ENCODE data around the gene RELB. TPM values are rescaled to one million over a fixed set of nuclear protein-coding genes. Genes with fewer than 3 reads are reported as not detected.
A peak's percentile ranks its signal among the peaks of the same experiment; 100 is the strongest.

Gene RELB
- total RNA-seq, 1 experiment from 2014 or later, result 15.2 TPM

DNA sequence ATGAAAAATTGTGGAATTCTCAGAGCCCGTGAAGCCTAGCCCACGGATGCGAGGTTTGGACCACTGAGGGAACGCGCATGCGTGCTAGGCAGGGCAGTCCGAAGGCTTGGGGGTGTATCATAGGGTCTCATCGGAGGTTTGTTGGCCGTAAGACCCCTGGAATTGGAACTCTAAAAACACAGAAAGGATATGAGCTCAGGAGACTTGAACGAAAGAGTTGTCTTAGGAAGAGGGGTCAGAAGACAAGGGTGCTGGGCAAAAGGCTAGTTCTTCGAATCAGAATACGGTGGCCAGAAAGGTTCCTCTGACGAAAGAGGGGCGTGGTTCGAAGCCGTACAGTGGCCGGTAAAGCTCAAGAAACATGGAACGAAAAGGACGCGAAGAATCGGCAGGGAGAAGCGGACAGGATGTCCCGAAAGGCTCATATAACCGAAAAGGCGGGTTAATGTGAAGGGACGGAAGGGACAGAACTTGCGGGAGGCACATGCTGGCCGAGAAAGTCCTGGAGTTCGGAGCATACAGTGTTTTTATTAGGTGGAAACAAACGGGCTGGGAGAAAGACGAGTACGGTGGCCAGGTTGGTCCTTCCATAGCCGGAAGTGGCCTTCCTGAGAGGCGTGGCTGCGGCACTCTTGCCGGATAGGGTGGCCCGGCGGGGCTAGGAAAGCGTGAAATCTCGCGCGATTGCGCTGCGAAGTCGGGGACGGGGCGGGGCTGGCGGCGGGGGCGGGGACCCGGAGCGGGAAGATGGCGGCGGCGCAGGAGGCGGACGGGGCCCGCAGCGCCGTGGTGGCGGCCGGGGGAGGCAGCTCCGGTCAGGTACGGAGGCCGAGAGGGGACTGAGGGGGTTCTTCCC, 46.4 kb upstream of the RELB start, which contains the start of gene CLPTM1:
TSS of gene CLPTM1 (plus strand) at position 732 of the 856 bp plus-strand sequence. CDS start at position 748, 16 bp downstream.
- intact Hi-C loops (cut with micrococcal nuclease), result no loop called here
- ChIA-PET POLR2A (ENCODE audit: unreplicated experiment) (interaction anchor here (0.7 kb wide), 1 partner anchor 183 kb away, joined by 3 read pairs; no protein-coding TSS in a partner anchor), CTCF (no interaction called here)
- ATAC-seq (peak; percentile 91), DNase-seq (peak; percentile 90)
- no peaks in the 10 kb centered on the region for H3K36me3 ChIP-seq (ENCODE audit: low read depth, low read length)
- TSS peak; percentile 95 for BruUV-seq (replicated peaks)
- TF ChIP-seq, protein P1, sequence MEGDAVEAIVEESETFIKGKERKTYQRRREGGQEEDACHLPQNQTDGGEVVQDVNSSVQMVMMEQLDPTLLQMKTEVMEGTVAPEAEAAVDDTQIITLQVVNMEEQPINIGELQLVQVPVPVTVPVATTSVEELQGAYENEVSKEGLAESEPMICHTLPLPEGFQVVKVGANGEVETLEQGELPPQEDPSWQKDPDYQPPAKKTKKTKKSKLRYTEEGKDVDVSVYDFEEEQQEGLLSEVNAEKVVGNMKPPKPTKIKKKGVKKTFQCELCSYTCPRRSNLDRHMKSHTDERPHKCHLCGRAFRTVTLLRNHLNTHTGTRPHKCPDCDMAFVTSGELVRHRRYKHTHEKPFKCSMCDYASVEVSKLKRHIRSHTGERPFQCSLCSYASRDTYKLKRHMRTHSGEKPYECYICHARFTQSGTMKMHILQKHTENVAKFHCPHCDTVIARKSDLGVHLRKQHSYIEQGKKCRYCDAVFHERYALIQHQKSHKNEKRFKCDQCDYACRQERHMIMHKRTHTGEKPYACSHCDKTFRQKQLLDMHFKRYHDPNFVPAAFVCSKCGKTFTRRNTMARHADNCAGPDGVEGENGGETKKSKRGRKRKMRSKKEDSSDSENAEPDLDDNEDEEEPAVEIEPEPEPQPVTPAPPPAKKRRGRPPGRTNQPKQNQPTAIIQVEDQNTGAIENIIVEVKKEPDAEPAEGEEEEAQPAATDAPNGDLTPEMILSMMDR (conservative IDR thresholded peaks at IDR 0.05; ENCODE audit: low read depth, low read length), result no peak
- TF ChIP-seq EZH2phosphoT487 (IDR thresholded peaks at IDR 0.05; ENCODE audit: borderline replicate concordance, low read length), result no peak
- no peak for TF ChIP-seq EZH2 (IDR thresholded peaks at IDR 0.05; ENCODE audit: low read length, unreplicated experiment)
- no peaks in the 10 kb centered on the region for H3K27me3 ChIP-seq (ENCODE audit: low read length)
- H3K9me2 ChIP-seq (replicated peaks; ENCODE audit: low read length), result no peaks in the 10 kb centered on the region
- no peaks in the 10 kb centered on the region for H3F3A ChIP-seq (ENCODE audit: low read length, unreplicated experiment)
- peaks cover 47% of the 10 kb centered on the region for H3K79me2 ChIP-seq (ENCODE audit: low read length)
- peaks cover 22% of the 10 kb centered on the region; the same call in 1 of the 2 replicates for H4K20me1 ChIP-seq (ENCODE audit: low read length)
- H3K4me2 ChIP-seq (ENCODE audit: low read length), result peak within 1 kb of the TSS; percentile 99
- H3K4me3 ChIP-seq (ENCODE audit: low read length), result peak within 1 kb of the TSS; percentile 95
- peak within 1 kb of the TSS; percentile 92 for H3K27ac ChIP-seq (ENCODE audit: low read length)
- H3K4me1 ChIP-seq (ENCODE audit: insufficient read depth, low read length), result peaks cover 11% of the 10 kb centered on the region; the same call in 1 of the 2 replicates
- H3K9me3 ChIP-seq (ENCODE audit: low read length), result no peaks in the 10 kb centered on the region
- peak within 1 kb of the TSS; percentile 98 for H2AFZ ChIP-seq (ENCODE audit: low read length)
- peak within 1 kb of the TSS; percentile 97 for H3K9ac ChIP-seq (ENCODE audit: low read length)

DNA sequence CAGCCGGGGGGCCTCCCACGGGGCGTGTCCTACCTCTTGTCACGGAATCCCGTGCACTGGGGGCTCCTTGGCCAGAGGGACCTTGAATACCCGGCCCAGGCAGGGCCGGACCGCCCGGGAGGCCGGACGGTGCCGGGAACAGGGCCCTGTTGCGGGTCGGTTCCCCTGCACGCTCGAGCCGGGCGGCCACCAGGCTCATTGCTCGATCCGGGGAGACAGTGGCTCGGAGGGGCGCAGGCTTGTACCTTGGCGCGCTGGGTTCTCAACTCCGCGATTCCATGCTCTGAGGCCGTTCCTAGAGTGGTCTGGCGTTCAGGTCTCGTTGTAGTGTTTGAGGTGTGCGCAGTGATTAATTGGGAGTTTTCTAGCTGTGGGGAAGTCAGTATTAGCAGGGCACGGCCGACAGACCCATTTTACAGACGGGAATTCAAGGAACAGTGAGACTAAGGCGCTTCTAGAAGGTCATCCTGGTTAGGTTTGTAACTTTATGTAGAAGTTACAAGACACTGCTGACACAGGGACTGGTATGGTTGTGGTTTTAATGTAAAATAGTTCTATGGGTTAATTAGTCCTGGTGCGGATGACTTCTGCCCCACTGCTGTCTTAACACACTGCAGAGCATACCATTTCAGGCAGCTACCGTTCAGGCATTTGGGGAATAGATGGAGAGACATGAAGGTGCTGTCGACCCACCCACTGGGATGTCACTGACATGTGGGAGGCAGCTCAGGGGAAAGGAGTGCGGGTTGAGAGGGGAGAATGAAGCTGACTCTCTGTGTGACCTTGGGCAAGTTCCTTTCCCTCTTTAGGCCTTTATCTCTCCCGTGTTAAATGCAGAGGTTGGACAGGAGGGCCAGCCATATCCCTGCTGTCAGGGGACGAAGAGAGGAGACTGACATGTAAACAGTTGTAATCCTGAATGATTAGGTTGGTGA, 45.5 kb upstream of the RELB start:
- H4K20me1 ChIP-seq (ENCODE audit: low read length), result peaks cover 22% of the 10 kb centered on the region; the same call in 1 of the 2 replicates
- peaks cover 56% of the 10 kb centered on the region for H3K79me2 ChIP-seq (ENCODE audit: low read length)
- ChIA-PET POLR2A (ENCODE audit: unreplicated experiment) (no interaction called here), CTCF (interaction anchor here (0.5 kb wide), 1 partner anchor 952 kb away, joined by 4 read pairs; no protein-coding TSS in a partner anchor)
- H3K9me3 ChIP-seq (ENCODE audit: low read length), result no peaks in the 10 kb centered on the region
- H3K4me3 ChIP-seq (ENCODE audit: low read length), result peak overlapping the region; percentile 95
- ATAC-seq, result peak; percentile 13
- peak overlapping the region; percentile 97 for H3K9ac ChIP-seq (ENCODE audit: low read length)
- peak overlapping the region; percentile 89 for H3K4me2 ChIP-seq (ENCODE audit: low read length)
- no peak overlapping the region for H3K27ac ChIP-seq (ENCODE audit: low read length)
- H3K36me3 ChIP-seq (ENCODE audit: low read depth, low read length), result peaks cover 6% of the 10 kb centered on the region; the same call in 1 of the 2 replicates
- no peak for DNase-seq
- H3K9me2 ChIP-seq (replicated peaks; ENCODE audit: low read length), result no peaks in the 10 kb centered on the region
- H3F3A ChIP-seq (ENCODE audit: low read length, unreplicated experiment), result no peaks in the 10 kb centered on the region
- TF ChIP-seq EZH2phosphoT487 (IDR thresholded peaks at IDR 0.05; ENCODE audit: borderline replicate concordance, low read length), result no peak
- TF ChIP-seq, protein P1 (conservative IDR thresholded peaks at IDR 0.05; ENCODE audit: low read depth, low read length), result no peak
- TF ChIP-seq EZH2 (IDR thresholded peaks at IDR 0.05; ENCODE audit: low read length, unreplicated experiment), result no peak
- no peaks in the 10 kb centered on the region for H3K27me3 ChIP-seq (ENCODE audit: low read length)
- intact Hi-C loops (cut with micrococcal nuclease), result no loop called here
- peaks cover 11% of the 10 kb centered on the region; the same call in 1 of the 2 replicates for H3K4me1 ChIP-seq (ENCODE audit: insufficient read depth, low read length)
- TSS peak; percentile 55 for BruUV-seq (replicated peaks)
- H2AFZ ChIP-seq (ENCODE audit: low read length), result no peak overlapping the region
